Activated CD4-positive, alpha-beta T cell treated with anti-CD3 and anti-CD28 coated beads, Interleukin-2, amount 50 U/mL, for 1 hour (primary cell): ENCODE measurements around the gene NTM.
"Not testable (repeated sequence)": the region's sequence is repeated elsewhere in the genome, so short reads cannot be mapped to it uniquely, and the experiment has no call there.

Source experiments
- DNase-seq: peaks from one replicate; pipeline ENCODE4 v3.0.0-alpha.2; 2020

Gene NTM

DNA sequence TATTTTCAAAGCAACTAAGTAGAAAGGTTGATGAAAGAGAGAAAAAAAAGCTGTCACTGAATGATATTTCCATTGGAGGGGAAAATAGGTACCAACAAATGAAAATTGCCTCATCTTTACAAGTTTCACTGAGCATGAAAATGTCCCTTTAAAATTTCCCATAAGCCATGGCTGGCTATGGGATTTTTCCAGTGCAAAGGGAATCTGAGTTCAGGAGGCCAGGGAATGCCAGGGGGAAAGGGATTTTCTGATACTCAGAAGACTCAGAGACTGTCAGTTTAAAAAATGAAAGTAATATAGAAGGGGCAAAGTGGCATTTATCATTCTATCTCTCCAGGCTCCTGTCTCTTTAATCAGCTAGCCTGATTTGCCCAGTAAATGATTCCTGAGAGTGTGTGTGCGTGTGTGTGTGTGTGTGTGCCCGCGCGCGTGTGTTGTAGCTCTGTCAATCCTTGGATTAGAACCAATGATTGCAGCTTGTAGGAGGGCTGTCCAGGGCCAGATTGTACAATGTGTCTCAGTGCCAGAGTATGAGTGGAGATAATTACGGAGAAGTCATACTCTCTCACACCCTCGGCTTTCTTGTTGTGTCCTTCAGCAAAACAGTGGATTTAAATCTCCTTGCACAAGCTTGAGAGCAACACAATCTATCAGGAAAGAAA is at the start of gene NTM:
TSS of gene NTM (plus strand) at position 526 of the 662 bp plus-strand sequence.
- DNase-seq: no peak

DNA sequence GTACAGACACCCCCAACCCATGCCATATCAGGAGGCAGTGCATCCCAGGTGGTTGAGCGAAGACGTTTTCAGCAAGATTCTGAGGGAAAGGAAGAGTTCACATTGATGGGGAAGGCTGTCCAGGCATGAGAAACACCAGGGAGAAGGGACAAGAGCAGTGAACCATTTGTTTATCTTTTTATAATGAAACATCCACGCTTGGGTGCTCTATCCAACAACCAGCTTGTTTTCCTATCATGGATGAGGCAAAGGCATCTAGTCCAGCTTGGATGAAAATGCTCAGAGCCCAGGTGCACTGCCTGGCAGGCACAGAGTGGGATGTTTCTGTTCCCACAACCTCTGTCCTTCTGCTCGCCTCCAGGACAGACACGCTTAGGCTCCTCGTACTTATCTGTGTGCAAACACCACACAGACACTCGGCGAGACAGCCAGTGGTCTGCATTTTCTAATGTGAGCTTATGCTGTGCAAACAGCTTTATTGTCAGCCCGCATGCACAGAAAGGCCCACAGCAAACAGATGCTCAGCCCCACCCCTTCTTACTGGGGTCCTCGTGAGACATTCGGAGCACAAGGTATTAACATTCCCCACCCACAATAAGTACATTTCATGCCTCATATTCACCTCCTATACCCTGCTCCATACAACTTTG is 45.4 kb upstream of the NTM start:
- DNase-seq: no peak

DNA sequence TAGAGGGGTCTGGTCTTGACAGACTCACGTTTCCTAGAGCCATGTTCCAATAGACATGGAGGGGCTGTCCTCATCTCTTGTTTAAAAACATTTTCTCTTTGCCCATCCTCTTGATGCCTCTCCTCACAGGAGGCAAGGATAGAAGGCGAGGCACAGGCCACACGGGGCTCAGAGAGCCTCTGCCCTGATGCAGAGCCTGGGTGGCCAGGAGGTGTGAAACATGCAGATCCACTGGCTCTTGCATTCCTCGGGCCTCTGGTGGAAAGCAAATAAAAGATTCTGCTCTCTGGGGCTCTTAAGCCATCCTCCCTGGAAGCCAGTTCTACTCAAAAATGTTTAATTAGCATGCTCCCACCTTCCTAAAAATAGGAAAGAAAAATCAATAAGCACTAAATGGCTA is 43.6 kb upstream of the NTM start:
- DNase-seq: no peak

DNA sequence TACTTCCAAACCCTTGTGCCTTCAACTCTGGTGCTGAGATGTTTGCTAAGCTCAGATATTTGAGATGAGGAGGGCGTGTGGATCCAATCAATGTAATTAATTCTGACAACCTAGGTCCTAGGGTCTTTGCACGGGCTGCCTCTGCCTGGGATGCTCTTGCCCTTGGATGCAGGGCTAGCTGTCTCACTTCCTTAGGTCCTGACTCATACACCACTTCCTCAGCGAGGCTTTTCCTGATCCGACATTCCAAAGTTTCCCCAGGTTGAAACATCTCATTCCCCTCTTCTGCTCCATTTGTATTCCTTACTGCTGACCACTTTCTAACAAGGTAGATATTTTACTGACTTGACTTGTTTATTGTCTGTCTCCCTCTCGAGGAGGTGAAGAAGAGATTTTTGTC is 43.0 kb upstream of the NTM start:
- DNase-seq: no peak

DNA sequence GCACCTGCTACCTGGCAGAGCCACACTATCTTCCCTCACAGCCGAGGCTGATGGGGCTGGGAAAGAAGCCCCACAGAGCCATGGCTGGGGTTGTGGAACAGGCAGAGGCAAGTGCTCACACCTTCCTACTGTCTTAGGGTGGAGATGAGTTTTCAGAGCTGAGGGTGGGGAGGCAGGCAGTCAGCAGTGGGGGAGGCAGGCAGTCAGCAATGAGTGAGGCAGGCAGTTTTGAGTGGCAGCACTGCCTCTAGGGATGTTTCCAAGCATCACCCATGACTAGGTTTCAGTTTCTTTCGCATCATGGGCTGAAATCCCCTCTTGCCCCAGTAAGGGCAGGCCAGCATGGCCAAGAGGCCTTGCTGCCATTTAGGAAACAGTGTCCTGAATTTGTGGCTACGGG is 41.6 kb upstream of the NTM start:
- DNase-seq: no peak

DNA sequence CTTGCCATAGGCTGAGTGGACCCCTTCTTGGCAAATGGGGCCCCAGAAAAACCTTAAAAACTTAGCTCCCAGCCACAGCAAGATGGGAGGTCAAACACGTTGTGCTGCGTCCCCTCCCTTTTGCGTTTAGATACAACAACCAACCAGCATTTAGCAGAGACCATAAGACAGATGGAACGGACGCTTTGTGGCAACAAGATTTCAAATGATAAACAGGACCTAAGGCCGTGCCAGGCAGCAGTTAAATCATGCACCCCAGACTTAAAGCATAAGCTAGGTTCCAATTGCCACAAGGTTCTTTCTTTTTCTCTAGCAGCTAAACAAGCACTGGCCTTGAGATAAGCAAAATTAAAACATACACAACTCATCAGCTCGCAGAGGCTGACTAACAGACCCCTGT is 39.4 kb upstream of the NTM start:
- DNase-seq: no peak

DNA sequence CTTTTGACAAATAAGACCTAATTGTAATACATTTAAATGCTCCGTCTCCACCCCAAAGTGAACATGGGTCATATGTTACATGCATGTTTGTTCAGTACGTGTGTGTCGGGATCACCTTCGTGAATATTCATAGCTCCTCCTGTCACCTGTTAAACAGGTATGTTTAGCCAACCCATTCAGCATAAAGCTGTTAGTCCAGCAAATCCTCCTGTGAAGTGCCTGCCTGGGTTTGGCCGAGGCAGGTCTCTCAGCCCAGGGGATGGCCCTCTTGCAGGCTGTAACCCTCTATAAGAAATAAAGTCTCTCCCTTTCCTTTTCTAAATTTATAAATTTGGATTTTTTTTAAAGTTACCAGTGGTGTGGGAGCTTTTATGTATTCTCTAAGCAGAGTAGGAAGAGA is 38.9 kb upstream of the NTM start:
- no peak for DNase-seq

DNA sequence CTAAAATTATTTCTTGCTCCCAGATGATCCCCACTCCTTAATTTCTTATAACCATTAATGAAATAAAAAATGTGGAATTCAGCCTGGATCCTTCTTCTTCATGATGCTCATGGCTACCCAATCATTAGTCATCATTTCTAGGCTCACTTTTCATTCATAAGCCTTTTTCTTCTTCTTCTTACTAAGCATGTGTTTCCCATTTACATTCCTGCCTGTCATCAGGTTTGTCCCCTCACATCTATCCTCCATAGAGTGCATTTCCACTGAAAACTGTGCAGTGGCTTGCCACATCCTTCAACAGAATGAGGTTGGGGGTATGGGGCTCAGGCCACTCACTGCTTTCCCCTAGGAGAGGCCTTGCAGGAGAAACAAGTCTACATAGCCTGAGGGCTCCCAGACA is 35.8 kb upstream of the NTM start:
- no peak for DNase-seq

DNA sequence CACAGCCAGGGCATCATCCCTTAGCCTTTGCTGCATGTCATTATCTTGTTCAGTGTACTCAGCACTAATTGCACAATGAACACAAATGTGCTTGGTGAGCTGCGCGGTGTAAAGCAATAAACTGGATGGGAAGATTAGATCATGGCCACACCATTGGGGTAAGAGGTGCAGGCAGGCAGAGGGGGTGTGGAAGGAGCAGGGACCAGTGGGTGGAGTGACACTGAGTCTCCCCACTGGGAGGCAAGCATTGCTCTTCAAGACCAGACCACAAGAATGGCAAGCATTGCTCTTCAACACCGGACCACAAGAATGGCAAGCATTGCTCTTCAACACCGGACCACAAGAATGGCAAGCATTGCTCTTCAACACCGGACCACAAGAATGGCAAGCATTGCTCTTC is 28.5 kb upstream of the NTM start:
- not testable (repeated sequence) for DNase-seq

DNA sequence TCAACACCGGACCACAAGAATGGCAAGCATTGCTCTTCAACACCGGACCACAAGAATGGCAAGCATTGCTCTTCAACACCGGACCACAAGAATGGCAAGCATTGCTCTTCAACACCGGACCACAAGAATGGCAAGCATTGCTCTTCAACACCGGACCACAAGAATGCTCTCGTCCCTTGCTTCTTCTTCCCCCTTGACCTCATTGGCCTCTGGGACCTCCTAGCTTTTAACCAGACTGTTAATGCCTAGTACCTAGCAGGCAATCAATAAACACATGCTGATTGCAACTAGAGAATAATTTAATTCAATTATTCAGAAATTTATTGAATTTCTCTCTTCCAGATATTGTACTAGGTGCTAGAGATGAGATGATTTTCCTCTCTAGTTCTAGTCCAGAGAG is 28.0 kb upstream of the NTM start:
- DNase-seq: not testable (repeated sequence)

DNA sequence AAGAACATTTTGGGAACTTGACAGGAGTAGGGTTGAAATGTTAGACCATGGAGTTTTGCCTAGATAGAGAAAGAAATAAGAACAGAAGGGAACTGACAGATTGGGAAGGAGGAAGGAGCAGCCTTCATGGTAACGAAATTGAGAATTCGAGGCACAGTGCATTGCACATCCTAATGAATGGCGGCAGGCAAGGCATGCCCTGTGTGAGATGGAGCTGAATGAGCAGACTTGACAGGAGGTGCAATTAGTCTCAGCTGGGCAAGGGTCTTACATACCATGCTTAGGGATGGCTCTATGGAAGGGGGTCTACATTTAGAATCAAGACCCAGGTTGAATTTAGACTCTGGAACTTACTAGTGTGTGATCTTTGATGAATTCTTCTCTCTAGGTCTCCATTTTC is 25.0 kb upstream of the NTM start:
- no peak for DNase-seq

DNA sequence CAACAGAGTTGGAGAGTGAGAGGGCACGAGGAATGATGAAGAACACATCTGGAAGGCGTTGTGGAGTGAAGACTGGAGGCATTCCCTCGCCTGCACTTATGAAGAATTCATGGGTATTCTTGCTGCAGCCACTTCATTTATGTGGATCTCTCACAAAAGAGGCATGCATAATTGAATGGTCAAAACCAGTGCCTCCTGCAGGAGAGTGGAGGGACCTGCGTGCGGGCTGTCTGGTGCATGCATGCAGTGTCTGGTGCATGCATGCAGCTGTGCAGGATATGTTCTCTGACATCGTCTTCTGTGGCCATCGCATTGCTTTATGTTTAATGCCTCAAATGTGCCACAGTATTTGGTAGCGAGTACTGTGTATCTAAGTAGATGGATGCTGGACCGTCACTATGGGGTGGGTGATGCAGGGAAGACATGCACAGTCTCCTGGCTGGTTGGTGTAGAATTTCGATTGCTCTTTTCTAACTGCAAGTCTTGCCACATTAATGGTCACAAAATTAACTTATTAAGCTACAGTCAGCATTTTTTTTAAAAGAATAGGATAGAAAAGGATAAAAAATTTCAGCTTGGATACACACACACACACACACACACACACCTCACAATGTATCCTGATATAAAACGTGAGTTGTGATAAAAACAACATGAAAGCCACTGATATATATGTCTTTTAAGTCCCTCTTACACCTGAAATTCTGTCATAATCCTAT is 20.9 kb upstream of the NTM start:
- DNase-seq: no peak

DNA sequence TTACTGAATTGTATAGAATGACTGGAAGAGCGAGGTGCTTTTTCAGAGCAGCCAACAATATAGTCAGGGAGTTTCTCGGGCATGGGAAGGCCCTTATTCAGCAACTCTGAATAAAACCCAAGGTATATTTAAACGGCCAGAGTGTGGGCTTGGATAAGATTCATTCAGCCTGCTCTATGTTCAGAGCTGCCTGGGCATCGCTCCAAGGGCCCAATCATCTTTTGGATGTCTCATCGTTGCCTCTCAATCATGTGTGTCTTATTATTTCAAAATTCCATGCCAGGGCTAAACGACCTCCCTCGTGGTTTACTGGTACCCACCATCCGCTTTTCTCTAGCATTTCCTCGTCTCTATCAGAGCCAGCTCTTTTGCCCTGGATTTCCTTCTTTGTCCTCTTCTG is 19.5 kb upstream of the NTM start:
- no peak for DNase-seq

DNA sequence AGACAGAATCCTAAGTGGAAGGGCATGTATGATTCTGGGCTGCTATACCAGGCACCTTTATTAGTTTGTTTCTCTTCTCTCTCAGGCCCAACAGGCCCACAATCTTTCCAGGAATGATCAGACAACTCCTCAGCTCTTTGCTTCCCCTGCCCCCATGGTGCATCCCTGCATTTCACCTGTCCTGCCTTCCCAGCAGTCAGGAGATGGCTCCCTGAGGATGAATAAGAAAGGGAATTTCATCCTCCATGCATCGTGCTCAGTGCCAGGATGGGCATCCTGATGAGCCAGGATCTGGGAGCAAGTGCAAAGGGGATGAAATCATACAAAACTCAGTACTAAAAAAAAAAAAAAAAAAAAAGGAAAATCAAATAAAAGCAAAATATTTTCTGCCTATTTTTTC is 18.6 kb upstream of the NTM start:
- DNase-seq: no peak

DNA sequence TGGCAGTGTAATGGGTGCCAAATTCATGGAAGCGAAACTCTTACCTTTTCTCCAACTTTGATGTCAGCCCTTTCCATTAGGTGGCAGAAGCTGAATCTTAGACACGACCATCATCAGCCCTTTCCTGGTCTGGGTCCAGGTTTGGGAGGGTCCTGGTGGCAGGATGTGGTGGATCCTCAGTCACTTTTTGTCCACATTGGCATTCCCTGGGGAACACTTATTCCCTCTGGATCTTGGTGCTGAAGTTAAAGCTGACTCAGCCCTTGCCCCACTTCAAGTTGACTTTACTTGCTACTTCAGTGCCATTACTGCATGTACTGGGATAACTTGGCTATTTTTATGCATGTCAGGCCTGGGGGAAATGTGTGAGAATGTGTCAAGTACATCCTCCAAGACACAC is 16.6 kb upstream of the NTM start:
- DNase-seq: no peak

DNA sequence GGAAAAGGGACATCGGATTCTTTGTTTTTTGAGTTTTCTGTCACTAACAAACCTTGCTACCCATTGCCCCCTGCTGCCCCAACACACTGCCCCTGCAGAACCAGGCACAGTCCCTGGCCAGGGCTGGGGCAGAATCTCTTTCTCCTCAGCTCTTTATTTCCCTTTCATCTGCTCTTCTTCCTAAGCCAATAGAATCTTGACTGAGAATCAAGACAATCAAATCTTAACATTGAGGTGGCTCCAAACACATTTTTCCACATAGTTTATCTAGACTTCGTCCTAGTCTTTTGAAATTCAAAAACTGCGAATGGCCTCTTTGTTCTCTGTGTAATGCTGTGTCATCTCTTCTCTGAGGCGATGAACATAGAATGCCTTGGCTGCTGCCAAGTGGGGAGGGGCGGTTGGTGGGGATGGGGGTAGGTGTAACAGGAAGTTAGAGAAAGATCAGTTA is 16.1 kb upstream of the NTM start:
- DNase-seq: no peak

DNA sequence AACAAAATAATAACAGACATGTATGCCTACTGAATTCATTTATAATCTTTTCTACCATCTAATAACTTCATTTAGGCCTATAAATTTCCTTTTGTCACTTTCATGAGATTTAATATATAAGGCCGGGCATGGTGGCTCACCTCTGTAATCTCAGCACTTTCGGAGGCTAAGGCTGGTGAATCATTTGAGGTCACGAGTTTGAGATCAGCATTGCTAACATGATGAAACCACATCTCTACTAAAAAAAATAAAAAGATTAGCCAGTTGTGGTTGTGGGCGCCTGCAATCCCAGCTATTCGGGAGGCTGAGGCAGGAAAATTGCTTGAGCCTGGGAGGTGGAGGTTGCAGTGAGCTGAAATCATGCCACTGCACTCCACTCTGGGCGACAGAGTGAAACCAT is 14.2 kb upstream of the NTM start:
- DNase-seq: no peak

DNA sequence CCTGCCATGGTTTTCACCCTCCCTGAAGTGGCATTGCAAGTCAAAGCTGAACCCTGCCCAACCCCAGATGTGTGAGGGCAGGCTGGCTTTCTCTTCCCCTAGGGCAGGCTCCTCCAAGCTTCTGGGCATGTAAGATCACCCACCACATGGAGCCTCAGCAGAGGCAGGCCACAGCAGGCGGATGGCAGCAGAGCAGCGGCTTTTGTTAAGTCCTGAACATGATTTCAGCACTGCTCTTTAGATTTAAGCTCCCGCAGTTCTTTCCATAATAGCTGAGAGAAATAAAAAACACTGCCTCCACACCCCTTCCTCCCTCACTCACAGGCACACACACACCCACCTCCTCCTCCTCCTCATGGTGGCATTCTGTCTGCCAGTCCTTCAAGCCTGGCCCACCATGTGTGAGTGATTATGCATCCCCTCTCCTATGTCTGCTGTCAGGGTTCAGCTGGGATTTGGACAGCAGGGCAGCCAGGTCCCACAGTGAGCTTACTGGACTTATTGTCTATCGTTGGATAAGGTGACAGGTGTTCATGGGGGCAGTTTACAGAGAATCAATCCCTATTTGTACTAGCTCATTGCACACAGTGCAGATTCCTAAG is 5.0 kb upstream of the NTM start:
- DNase-seq: no peak

DNA sequence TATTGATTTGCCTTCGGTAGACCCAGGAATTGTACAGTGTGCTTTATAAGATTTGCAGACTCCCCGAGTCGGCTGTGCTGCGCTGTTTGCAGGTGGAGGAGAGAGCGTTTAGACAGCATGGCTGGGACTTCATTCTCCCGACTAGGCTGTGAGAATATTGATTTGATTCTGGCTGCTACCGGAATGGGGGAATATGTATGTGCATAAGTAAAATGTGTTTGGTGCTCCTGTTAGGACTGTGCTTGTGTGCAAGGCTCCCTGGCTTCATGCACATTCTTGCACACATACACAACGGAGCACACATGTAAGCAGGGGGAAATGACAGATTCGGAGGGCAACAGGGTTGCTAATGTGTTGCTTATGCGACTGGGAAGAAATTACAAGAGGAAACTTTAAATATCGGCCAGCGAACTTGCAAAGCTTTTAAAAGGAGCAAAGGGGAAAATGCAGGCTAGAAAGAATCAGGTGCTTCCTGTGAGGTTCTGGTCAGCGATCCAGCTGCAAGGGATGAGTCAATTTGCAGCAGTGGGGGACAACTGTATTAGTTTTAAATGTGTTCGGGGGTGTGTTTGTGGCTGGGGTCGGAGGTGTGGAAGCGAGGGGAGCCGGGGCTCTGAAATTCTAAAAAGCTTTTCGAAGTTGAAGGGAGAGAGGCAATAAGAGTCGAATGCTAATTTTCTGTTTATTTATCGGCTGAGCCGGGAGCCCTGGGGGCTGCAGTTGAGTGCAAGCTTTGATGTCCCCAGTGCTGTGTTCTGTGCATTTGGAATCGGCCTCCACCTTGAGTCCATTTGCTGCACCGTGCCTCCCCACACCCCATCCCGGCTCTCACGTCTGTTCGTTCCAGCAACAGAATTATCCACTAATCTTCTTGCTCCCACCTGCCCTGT is 731 bp downstream of the NTM start:
- DNase-seq: no peak

DNA sequence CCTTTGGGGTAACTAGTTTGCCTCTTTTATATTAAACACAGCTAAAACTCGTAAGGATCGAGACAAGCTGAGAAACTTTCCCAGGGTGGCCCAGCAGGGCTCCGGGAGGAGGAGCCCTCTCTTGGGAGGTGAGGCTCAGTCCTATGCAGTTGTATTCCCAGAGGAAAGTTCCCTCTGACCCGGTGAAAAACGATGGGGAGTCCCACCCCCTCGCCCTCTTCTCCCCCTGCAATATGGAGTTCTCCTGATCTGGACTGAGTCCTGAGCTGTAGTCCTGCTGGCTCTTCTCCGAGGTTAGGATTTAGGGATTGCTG is 1.3 kb downstream of the NTM start:
- DNase-seq: no peak

DNA sequence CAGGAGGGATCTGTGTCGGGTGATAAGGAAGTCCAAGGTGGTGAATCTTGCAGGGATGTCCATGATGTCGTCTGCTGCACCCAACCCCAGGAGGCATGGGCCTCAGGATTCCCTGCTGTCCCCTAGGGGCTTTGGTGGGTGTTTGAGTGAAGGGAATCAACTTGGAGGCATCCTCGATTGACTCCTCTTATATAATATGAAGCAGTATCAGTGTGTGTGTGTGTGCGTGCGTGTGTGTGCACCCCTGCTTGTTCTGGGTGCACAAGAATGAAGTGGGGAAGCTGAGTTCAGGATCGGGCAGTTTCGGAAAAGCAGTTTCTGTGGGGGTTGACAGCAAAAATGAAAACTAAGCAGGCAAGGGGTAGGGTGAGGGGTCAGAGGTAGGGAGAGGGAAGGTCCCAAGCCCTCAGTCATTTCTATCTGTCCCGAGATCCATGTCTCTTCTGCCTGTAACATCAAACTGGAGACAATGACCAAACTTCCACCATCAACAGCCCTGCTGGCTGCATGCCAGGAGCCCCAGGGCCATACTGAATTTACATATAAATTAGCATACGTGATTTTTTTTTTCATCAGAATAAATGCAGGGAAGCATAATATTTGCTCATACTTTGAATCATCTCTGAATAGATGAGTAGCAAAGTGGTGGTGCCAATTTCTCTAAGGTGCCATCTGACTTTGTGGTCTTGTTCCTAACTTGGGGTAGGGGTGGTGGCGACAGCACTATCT is 2.0 kb downstream of the NTM start:
- no peak for DNase-seq

DNA sequence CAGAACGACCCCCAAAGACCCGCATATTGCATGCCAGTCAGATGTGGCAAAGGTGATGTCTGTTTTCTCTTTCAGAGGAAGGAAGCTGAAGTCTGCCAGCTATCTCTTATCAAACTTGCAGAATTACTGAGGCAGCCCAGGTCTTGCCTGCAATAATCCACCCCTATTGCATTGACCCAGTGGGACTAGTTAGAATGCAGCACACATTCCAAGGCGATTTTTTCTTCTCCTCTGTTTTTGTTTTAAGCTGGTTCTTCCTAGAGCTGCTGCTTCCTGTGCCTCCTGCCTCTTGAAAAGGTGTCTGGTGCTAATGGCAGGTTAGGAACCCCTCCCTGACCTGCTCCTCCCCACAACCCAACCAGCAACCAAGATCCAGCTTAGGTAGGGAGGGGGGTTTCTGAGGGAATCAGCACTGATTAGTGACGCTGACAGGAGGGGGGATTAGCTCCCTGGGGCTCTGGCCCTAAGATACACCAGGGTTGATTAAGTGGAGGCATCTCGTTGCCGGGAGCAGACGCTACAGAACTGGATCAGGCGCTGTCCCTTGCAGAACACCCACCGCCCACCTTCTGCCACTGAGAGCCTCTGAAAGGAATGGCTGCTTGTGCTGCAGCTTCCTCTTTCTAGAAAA is 2.8 kb downstream of the NTM start:
- no peak for DNase-seq
